HepG2 (cell line): ENCODE measurements around the gene DCPS. TPM values are rescaled to one million over a fixed set of nuclear protein-coding genes. Genes with fewer than 3 reads are reported as not detected.

Experiments used
- BRD4 ChIP-seq: sonication (generic); formaldehyde crosslinking; IDR thresholded peaks from 2 replicates; pipeline ENCODE4 v1.4.0; 2020; ENCODE audit warnings: missing genetic modification reagents
- KDM6A ChIP-seq: IDR thresholded peaks from 2 replicates; pipeline ENCODE4 v1.6.1; 2016; ENCODE audit warnings: low read depth
- MIER3 ChIP-seq: IDR thresholded peaks from 2 replicates; pipeline ENCODE4 v1.6.1; 2016; ENCODE audit warnings: missing compliant biosample characterization, borderline replicate concordance
- ZFX ChIP-seq: sonication (generic); formaldehyde crosslinking; IDR thresholded peaks from 2 replicates; pipeline ENCODE4 v1.4.0; 2020; ENCODE audit warnings: mild to moderate bottlenecking, low read depth, missing genetic modification reagents, moderate library complexity
- ZNF17 ChIP-seq: sonication (generic); formaldehyde crosslinking; IDR thresholded peaks from 2 replicates; pipeline ENCODE4 v1.5.0; 2020; ENCODE audit warnings: mild to moderate bottlenecking, missing genetic modification reagents
- polyA plus RNA-seq, 8 experiments: library from polyadenylated mRNA; depleted of rRNA in 3 of 8; stranded (reverse) in 7 of 8; unstranded in 1 of 8; fragments of >200 nt; fragmentation: Illumina TruSeq in 4 of 8; extraction: Trizol in 4 of 8; gene quantifications; 2 replicates each; pipeline versions ENCODE4 v1.2.1 to v1.2.3, GENCODE V29; 2011 to 2016; ENCODE audit warnings: low read depth in 4 of 8, missing spikeins in 1 of 8, mixed read lengths in 1 of 8; ENCODE audit not compliant: insufficient read depth in 1 of 8
- total RNA-seq, 5 experiments: library from RNA; depleted of rRNA; stranded (reverse); fragments of >200 nt; fragmentation: Illumina TruSeq; extraction: Trizol; gene quantifications; 2 replicates each; pipeline ENCODE4 v1.2.3, GENCODE V29; 2016; ENCODE audit warnings: low read depth in 1 of 5
- TF ChIP-seq, protein P1 (sequence below): sonication (generic); formaldehyde crosslinking; IDR thresholded peaks from 2 replicates; pipeline ENCODE4 v1.4.0; 2020; ENCODE audit warnings: mild to moderate bottlenecking, missing genetic modification reagents
- TF ChIP-seq, protein P2 (sequence below): sonication (generic); formaldehyde crosslinking; IDR thresholded peaks from 2 replicates; pipeline ENCODE4 v1.4.0; 2020; ENCODE audit warnings: missing genetic modification reagents, borderline replicate concordance
- TF ChIP-seq, protein P3 (sequence below): sonication (generic); formaldehyde crosslinking; IDR thresholded peaks from 2 replicates; pipeline ENCODE4 v1.5.0; 2020; ENCODE audit warnings: mild to moderate bottlenecking, missing genetic modification reagents
- TF ChIP-seq, protein P4 (sequence below): sonication (generic); formaldehyde crosslinking; IDR thresholded peaks from 2 replicates; pipeline ENCODE4 v1.8.0; 2022; ENCODE audit warnings: mild to moderate bottlenecking, missing genetic modification reagents; ENCODE audit not compliant: insufficient replicate concordance
- TF ChIP-seq, protein P5 (sequence below): sonication (generic); formaldehyde crosslinking; IDR thresholded peaks from 2 replicates; pipeline ENCODE4 v1.4.0; 2020; ENCODE audit warnings: missing genetic modification reagents
- TF ChIP-seq, protein P6 (sequence below): sonication (generic); formaldehyde crosslinking; IDR thresholded peaks from 2 replicates; pipeline ENCODE4 v1.4.0; 2020; ENCODE audit warnings: missing genetic modification reagents

The DCPS gene
- total and polyA plus RNA-seq, 2 of the 13 experiments (the other 11 are each of a cell fraction or from before 2014, with no cell fraction given), result 21.9 to 22.5 TPM

DNA sequence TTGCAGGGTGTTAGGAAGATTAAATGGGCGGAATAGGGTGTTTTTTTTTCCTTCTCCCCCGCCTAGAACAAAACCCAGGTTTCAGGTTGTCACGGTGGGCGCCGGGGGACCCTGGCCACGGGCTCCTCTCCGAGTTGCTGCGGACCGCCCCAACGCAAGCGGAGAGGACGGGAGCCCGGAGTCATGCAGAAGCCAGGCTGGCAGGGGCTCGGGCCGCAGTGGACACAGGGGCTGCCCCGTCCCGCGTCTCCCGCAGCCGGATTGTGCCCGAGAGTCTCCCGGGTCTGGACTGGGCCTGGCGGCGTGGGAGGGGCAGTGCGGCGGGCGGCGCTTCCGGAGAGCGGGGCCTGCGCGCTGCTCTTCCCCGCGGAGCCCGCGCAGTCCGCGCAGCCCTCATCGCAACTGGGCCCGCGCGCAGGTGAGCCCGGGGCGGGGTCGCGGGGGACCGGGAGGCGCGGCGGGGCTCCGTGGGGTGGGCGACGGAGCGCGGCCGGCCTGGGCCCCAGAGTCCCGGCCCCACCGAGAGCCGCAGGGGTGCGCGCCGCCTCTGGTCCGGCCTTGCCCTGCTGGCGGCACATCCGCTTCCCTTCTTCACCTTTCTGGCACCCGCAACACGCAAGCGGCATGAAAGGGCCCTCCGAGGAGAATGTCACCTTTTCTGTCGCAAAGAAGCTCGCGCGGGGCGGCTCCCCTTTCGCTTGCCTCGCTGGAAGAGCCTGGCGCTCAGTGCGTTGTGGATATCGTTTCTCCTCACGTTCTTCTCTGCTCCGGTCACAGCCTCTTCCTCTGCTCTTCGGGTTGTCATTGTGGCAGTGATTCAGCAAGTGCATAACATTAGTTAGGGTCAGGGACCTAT is 20.9 kb upstream of the DCPS start, which contains the start of gene TIRAP (continued):
- TF ChIP-seq KDM6A (0 out of 2 replicates have a peak, but pooled peaks have one; percentile 3), ZFX (peak; percentile 97), MIER3 (CRISPR knock-in tag) (peak; percentile 33; the same call in 1 of the 2 replicates), BRD4 (CRISPR knock-in tag) (no peak; the same call in 1 of the 2 replicates), ZNF17 (CRISPR knock-in tag) (no peak)
- TF ChIP-seq, protein P1, sequence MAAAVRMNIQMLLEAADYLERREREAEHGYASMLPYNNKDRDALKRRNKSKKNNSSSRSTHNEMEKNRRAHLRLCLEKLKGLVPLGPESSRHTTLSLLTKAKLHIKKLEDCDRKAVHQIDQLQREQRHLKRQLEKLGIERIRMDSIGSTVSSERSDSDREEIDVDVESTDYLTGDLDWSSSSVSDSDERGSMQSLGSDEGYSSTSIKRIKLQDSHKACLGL (CRISPR knock-in tag), result no peak
- TF ChIP-seq, protein P2, sequence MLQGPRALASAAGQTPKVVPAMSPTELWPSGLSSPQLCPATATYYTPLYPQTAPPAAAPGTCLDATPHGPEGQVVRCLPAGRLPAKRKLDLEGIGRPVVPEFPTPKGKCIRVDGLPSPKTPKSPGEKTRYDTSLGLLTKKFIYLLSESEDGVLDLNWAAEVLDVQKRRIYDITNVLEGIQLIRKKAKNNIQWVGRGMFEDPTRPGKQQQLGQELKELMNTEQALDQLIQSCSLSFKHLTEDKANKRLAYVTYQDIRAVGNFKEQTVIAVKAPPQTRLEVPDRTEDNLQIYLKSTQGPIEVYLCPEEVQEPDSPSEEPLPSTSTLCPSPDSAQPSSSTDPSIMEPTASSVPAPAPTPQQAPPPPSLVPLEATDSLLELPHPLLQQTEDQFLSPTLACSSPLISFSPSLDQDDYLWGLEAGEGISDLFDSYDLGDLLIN (CRISPR knock-in tag), result no peak
- TF ChIP-seq, protein P3, sequence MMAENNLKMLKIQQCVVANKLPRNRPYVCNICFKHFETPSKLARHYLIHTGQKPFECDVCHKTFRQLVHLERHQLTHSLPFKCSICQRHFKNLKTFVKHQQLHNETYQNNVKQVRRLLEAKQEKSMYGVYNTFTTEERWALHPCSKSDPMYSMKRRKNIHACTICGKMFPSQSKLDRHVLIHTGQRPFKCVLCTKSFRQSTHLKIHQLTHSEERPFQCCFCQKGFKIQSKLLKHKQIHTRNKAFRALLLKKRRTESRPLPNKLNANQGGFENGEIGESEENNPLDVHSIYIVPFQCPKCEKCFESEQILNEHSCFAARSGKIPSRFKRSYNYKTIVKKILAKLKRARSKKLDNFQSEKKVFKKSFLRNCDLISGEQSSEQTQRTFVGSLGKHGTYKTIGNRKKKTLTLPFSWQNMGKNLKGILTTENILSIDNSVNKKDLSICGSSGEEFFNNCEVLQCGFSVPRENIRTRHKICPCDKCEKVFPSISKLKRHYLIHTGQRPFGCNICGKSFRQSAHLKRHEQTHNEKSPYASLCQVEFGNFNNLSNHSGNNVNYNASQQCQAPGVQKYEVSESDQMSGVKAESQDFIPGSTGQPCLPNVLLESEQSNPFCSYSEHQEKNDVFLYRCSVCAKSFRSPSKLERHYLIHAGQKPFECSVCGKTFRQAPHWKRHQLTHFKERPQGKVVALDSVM (CRISPR knock-in tag), result 0 out of 2 replicates have a peak, but pooled peaks have one; percentile 32
- TF ChIP-seq, protein P4, sequence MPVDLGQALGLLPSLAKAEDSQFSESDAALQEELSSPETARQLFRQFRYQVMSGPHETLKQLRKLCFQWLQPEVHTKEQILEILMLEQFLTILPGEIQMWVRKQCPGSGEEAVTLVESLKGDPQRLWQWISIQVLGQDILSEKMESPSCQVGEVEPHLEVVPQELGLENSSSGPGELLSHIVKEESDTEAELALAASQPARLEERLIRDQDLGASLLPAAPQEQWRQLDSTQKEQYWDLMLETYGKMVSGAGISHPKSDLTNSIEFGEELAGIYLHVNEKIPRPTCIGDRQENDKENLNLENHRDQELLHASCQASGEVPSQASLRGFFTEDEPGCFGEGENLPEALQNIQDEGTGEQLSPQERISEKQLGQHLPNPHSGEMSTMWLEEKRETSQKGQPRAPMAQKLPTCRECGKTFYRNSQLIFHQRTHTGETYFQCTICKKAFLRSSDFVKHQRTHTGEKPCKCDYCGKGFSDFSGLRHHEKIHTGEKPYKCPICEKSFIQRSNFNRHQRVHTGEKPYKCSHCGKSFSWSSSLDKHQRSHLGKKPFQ, result peak; percentile 55
- TF ChIP-seq, protein P5, sequence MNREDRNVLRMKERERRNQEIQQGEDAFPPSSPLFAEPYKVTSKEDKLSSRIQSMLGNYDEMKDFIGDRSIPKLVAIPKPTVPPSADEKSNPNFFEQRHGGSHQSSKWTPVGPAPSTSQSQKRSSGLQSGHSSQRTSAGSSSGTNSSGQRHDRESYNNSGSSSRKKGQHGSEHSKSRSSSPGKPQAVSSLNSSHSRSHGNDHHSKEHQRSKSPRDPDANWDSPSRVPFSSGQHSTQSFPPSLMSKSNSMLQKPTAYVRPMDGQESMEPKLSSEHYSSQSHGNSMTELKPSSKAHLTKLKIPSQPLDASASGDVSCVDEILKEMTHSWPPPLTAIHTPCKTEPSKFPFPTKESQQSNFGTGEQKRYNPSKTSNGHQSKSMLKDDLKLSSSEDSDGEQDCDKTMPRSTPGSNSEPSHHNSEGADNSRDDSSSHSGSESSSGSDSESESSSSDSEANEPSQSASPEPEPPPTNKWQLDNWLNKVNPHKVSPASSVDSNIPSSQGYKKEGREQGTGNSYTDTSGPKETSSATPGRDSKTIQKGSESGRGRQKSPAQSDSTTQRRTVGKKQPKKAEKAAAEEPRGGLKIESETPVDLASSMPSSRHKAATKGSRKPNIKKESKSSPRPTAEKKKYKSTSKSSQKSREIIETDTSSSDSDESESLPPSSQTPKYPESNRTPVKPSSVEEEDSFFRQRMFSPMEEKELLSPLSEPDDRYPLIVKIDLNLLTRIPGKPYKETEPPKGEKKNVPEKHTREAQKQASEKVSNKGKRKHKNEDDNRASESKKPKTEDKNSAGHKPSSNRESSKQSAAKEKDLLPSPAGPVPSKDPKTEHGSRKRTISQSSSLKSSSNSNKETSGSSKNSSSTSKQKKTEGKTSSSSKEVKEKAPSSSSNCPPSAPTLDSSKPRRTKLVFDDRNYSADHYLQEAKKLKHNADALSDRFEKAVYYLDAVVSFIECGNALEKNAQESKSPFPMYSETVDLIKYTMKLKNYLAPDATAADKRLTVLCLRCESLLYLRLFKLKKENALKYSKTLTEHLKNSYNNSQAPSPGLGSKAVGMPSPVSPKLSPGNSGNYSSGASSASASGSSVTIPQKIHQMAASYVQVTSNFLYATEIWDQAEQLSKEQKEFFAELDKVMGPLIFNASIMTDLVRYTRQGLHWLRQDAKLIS (CRISPR knock-in tag), result no peak
- TF ChIP-seq, protein P6, sequence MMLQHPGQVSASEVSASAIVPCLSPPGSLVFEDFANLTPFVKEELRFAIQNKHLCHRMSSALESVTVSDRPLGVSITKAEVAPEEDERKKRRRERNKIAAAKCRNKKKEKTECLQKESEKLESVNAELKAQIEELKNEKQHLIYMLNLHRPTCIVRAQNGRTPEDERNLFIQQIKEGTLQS (CRISPR knock-in tag), result no peak
